CD4-positive, alpha-beta T cell treated with Interleukin-15 for 1 hour (primary cell): Measurements from ENCODE around the gene ADAM30.
"Not testable (repeated sequence)": the region's sequence is repeated elsewhere in the genome, so short reads cannot be mapped to it uniquely, and the experiment has no call there.

ENCODE experiments used
- DNase-seq: peaks from one replicate; pipeline ENCODE4 v3.0.0-alpha.2; 2020

Gene ADAM30

DNA sequence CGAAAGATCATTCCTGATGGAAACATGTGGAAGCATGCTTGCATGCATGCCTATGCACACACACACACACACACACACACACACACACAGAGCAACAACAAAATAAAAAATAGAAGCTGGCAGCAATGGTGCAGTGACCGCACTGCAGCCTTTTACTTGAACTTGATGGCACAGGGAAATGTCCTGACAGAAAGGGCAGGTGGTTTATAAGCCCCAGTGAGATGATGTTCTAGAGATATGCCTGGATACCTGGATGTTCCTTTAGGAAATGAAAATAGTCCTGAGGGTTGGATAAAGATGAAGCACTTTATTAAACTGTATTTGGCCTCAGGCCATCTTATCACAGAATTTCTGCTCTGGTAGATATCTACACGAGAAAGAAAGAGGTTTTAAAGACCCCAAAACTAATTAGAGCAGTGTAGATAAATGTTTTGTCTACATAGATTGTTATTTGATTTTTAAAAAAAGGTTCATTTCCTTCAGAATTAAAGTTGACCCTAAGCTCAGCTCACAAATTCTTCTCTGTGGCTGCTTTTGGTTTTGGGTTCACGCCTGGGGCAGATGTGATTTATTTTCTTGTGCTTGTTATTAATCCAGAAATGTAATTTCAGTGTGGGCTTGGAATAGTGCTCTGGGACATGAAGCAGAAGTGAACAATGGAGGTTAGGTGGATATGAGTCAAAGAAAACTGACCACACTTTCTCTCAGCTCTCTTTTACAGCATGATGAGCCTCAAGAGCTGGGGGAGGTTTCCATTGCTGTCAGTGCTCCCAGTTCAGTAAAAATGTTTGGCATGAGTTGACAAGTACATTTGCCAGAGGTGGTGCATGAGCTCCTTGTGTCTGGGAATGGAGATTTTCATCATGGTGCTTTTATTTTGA is 22.9 kb downstream of the ADAM30 start:
- no peak for DNase-seq

DNA sequence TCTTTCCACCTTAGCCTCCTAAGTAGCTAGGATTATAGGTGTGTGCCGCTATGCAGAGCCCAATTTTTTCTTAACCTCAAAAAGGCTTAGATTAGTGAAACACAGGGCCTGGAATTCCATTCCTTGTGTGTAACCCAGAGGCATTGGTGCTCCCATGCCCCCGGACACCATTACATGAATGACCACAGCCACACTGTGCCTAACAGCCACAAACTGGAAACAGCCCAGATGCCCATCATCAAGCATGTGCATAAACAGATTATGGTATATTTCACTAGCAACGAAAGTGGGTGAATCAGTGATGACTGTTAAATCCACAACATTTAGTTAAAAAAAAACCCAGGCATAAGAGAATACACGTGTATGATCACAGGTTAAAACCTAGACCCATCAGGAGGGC is 24.4 kb downstream of the ADAM30 start:
- DNase-seq: no peak

DNA sequence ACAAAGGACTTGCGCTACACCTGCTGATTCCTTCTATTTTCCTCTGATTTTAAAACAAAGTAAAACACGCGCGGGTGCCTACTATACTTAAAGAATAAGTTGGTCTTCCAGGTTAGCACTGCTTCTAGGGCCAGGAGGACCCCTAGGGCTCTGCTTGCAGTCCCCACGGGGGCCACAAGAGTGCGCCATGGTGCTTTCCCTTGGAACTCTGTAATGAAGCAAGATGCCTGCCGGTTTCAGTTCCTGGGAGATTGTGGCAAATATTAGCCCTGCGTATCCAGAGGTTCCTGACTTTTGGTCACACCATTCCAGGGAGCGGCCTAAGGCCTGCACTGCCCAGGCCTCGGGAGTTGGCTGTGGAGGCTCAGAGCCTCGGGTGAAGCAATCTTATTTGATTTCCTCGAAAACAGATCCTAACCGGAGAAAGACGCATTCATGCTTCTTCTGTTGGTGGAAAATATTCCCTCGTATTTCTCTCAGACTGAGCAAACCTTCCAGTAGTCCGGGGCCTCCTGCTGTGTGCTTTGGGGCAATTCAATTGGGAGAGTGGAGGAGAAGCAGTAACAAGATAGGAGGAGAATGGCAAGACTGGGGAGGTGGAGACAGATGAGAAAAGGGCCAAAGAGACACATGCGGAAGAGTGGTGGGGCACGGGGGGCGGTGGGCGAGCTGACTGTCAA is 25.3 kb downstream of the ADAM30 start:
- DNase-seq: peak; percentile 52

DNA sequence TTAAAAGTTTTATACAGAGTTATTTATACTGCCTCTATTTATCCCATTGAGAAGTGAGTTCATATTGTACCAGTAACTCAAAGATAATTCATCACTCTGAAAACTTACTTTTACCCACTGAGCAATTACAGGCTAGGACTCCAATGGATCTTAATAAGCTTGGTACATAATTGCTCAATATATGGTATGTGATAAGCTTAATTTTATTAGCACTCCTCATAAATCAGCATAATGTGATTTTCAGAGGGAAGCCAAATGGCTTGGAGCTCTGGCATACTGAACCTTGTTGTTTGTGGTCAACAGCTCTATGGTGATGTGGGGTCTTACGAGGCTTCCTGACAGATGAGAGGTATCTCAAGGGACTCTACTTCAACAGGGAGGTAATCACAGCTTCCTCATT is 26.3 kb downstream of the ADAM30 start:
- no peak for DNase-seq

DNA sequence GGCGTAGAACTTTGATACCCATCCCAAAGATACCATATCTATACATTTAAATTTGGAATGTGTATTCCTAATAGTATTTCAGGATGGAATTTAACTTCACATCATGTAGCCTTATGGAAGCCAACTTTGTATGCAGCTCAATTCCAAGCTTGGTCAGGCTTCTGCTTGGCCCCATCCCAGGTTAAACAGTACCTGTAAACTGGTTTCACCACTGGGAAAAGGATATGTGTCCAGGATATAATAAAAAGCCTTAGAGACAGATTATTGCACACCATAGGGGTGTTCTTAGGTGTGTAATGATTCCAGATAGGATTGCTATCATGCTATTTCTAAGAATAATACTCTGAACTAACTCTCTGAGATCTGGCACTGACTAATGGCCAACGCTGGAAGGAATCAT is 28.1 kb downstream of the ADAM30 start:
- DNase-seq: no peak

DNA sequence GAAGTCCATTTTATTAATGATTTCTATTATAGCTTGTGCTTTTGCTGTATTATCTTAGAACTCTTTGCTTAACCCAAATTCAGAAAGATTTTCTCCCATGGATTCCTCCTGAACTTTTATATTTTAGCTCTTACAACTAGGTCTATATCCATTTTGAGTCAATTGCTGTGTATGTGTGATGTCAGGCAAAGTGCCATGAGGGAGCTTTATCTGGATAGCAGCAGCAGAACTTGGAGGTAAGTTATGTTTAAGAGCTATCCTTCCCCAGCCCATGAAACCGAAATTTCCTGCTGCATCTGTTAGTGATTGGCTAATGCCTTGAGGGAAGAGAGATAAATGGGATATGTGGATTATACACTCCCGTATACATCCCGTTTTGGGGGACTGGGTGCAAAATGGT is 29.9 kb downstream of the ADAM30 start:
- DNase-seq: no peak

DNA sequence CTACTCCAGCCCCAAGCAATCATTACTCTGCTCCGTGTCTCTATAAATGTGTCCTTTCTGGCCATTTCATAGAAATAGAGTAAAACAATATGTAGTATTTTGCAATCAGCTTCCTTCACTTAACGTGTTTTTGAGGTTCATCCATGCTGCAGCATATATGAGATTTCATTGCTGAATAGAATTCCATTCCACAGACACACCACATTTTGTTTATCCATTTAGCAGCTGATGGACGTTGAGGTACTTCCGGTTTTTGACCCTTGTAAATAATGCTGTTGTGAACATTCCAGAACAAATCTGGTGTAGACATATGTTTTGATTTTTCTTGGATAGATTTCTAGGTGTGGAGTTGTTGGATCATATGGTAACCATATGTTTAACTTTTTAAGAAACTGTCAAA is 30.7 kb downstream of the ADAM30 start:
- DNase-seq: no peak

DNA sequence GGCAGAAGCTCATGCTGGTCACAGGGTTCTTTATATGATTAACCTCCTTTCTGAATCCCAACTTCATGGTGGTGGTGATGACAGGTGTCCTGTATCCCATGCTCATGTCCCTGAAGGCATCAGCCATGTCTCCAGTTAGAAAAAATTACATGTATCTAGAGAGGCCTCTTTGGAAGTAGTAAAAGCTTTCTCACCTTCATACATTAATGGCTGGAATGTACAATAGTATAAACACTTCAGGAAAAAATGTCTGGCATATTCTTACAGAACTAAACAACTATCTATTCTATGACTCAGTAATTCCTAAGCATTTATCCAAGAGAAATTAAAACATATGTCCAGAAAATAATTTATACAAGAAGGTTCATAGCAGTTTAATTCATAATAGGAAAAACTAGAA is 34.0 kb downstream of the ADAM30 start:
- no peak for DNase-seq

DNA sequence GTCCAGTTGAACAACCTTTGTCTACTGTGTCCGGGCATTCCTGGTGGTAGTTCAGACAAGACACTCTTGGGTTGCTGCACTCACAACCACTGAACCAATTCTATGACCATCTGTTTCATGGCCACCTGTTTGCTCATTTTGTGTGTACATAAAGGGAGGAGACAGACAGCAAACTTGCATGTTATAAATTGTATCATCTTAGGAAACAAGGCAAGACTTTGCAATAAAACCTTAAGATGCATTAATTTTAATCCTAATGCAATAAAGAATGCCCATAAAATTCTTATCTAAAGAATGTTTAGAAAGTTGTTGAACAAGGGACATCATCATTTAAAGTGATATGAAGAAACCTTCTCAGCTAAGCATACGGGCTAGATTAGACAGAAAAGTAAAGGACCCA is 34.8 kb downstream of the ADAM30 start:
- no peak for DNase-seq

DNA sequence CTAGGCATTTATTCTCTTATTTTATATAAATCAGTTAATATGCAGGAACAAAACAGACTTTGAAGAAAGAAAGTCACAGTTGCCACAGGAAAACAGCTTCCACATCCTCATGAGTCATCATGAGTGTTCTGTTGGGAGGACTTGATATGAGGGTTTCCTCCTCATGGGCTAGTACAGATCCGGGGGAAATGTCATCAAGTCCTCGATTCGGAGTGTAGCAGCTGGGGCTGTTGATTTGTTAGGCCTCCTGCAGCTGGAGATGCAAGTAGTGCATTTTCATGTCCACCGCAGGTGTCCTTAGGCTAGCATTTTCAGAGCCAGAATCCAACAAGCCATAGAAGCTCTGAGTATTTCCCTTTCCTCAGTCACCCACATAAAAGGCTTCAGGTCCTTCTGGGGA is 36.7 kb downstream of the ADAM30 start:
- DNase-seq: no peak

DNA sequence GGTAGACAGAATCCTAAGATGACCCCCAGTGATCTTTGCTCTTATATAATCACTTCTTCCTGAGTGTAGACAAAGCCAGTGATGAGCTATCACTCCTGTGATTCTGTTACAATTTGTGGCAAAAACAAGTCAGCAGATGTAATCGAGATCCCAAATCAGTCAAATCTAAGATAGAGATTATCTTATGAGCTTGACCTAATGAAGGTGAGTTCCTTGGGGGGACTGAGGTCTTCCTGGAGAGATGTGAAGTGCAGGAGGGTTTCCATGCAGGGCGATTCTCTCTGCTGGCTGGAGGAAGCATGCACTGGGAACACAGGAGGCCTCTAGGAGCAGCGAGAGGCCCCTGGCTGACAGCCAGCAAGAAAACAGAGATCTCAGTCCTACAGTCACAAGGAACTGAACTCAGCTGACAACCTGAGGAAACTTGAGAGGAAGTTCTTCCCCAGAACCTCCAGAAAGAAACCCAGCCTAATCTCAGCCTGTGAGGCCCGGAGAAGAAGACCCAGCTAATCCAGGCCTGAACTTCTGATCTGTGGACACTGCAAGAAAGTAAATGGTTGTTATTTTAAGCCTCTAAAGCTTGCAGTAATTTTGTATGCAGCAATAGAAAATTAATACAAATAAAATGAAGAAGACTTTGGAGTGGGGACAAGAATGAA is 37.6 kb downstream of the ADAM30 start:
- not testable (repeated sequence) for DNase-seq

DNA sequence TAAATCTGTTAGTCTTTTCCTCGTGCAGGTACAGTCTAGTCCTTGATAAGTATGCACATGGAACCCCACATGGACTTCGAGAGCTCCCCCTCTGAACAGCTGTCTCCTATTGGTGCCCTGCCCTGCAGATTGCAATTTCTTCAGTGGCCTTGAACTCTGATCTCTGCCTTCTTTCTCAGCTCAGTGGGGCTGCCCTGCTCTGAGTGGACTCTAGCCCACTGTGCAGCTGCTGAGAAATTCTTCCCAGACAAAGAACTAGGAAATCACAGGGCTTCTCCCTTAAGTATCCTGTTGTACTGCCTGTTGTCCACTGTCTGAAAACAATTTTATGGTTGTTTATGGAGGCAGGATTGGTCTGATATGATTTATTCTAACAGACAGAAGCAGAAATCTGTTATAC is 38.2 kb downstream of the ADAM30 start:
- DNase-seq: no peak

DNA sequence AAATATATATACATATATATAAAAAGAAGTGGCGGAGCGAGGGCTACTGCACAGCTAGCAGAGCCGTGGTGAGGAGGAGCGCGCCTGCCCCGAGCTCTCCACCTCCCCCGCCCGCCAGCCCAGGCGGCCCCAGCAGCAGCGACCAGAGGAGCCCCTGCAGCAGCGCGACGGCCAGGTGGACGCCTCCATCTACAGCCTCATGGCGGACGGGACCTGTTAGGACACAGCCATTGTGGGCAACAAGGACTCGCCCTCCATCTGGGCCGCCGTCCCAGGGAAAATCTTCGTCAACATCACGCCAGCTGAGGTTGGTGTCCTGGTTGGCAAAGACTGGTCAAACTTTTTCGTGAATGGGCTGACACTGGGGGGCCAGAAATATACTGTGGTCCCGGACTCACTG is 43.2 kb downstream of the ADAM30 start:
- no peak for DNase-seq

DNA sequence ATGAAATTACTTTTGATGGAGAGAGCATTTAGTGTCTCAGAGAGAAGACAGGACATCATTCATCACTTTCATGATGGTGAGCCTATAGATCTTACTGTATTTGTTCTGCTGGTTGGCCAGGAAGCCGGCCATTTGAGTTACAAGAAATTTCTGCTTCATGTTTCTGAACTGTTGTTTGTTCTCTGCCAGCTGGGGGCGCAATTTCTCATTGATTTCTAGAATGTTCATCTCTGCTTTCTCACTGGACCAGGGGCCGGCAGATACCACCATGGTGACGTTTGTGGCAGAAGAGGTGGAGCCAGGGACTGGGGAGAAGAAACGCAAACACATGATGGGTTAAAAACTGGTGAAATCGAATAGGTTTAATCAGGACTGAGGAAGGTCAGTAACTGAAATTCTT is 52.1 kb downstream of the ADAM30 start:
- DNase-seq: not testable (repeated sequence)
